HG02884 (cell line): ENCODE data around the gene DNAJC1.

Experiments used
- ATAC-seq: cut with Tn5 transposase; IDR thresholded peaks from one replicate; pipeline ENCODE4 v1.9.1; 2021; ENCODE audit warnings: mild to moderate bottlenecking, moderate library complexity; ENCODE audit not compliant: unreplicated experiment

Gene DNAJC1

GRCh38 chr10:21771219-21771618 is 232.3 kb downstream of the DNAJC1 start:
- no peak for ATAC-seq

- no peak for ATAC-seq
Observed at GRCh38 chr10:21769041-21769440, 234.5 kb downstream of the DNAJC1 start.

- ATAC-seq = no peak
Observed at GRCh38 chr10:21764466-21765189, 238.9 kb downstream of the DNAJC1 start.

- ATAC-seq = no peak
Observed at GRCh38 chr10:21760332-21760731, 243.2 kb downstream of the DNAJC1 start.

- ATAC-seq = no peak
Observed at GRCh38 chr10:21759232-21759631, 244.3 kb downstream of the DNAJC1 start.

- ATAC-seq = no peak
Observed at GRCh38 chr10:21758696-21759095, 244.8 kb downstream of the DNAJC1 start.

- ATAC-seq = no peak
Observed at GRCh38 chr10:21758239-21758638, 245.3 kb downstream of the DNAJC1 start.

GRCh38 chr10:21757185-21757901 is 246.2 kb downstream of the DNAJC1 start:
- no peak for ATAC-seq

GRCh38 chr10:21756707-21757106 is 246.8 kb downstream of the DNAJC1 start:
- no peak for ATAC-seq

GRCh38 chr10:21754410-21755011 is 249.0 kb downstream of the DNAJC1 start:
- no peak for ATAC-seq

GRCh38 chr10:21753497-21754270 is 249.8 kb downstream of the DNAJC1 start:
- ATAC-seq = no peak

GRCh38 chr10:21751341-21752310 is 251.9 kb downstream of the DNAJC1 start:
- ATAC-seq = no peak

GRCh38 chr10:21750424-21750823 is 253.1 kb downstream of the DNAJC1 start:
- no peak for ATAC-seq

GRCh38 chr10:21749788-21750187 is 253.7 kb downstream of the DNAJC1 start:
- ATAC-seq = no peak

GRCh38 chr10:21747809-21748208 is 255.7 kb downstream of the DNAJC1 start:
- no peak for ATAC-seq

- no peak for ATAC-seq
Observed at GRCh38 chr10:21746118-21746517, 257.4 kb downstream of the DNAJC1 start.

GRCh38 chr10:21744223-21744622 is 259.3 kb downstream of the DNAJC1 start:
- no peak for ATAC-seq

GRCh38 chr10:21742740-21743412 is 260.7 kb downstream of the DNAJC1 start:
- no peak for ATAC-seq

- ATAC-seq = no peak
Observed at GRCh38 chr10:21740989-21741388, 262.5 kb downstream of the DNAJC1 start.

GRCh38 chr10:21737106-21737505 is 266.4 kb downstream of the DNAJC1 start:
- no peak for ATAC-seq
